ENCODE results near the gene ACSL5. TPM values are rescaled to one million over a fixed set of nuclear protein-coding genes. Genes with fewer than 3 reads are reported as not detected.
"Not testable (repeated sequence)": the region's sequence is repeated elsewhere in the genome, so short reads cannot be mapped to it uniquely, and the experiment has no call there.

ACSL5 gene
- total RNA-seq, 1 donor from 2014 or later = 0.64 TPM

- no peak for TF ChIP-seq CTCF (IDR thresholded peaks at IDR 0.05; ENCODE audit: unreplicated experiment)
- Mint-ChIP-seq H3K27ac (ENCODE audit: unreplicated experiment) (no peak overlapping the region), H3K4me3 (ENCODE audit: unreplicated experiment) (no peak overlapping the region), H3K9me3 (ENCODE audit: unreplicated experiment) (no peaks in the 10 kb centered on the region), H3K27me3 (ENCODE audit: unreplicated experiment) (no peaks in the 10 kb centered on the region), H3K36me3 (ENCODE audit: low read depth, unreplicated experiment) (no peaks in the 10 kb centered on the region), H3K4me1 (ENCODE audit: unreplicated experiment) (peaks cover 8% of the 10 kb centered on the region)
- no peak for DNase-seq (ENCODE audit: low spot score)
Measured at GRCh38 chr10:112395809-112396530, 22.1 kb downstream of the ACSL5 start.

- Mint-ChIP-seq H3K36me3 (ENCODE audit: low read depth, unreplicated experiment) (no peaks in the 10 kb centered on the region), H3K4me3 (ENCODE audit: unreplicated experiment) (no peak overlapping the region), H3K27me3 (ENCODE audit: unreplicated experiment) (no peaks in the 10 kb centered on the region), H3K9me3 (ENCODE audit: unreplicated experiment) (no peaks in the 10 kb centered on the region), H3K4me1 (ENCODE audit: unreplicated experiment) (peaks cover 8% of the 10 kb centered on the region), H3K27ac (ENCODE audit: unreplicated experiment) (no peak overlapping the region)
- TF ChIP-seq CTCF (IDR thresholded peaks at IDR 0.05; ENCODE audit: unreplicated experiment) = no peak
- DNase-seq (ENCODE audit: low spot score) = no peak
Measured at GRCh38 chr10:112397592-112397991, 23.7 kb downstream of the ACSL5 start.

DNA sequence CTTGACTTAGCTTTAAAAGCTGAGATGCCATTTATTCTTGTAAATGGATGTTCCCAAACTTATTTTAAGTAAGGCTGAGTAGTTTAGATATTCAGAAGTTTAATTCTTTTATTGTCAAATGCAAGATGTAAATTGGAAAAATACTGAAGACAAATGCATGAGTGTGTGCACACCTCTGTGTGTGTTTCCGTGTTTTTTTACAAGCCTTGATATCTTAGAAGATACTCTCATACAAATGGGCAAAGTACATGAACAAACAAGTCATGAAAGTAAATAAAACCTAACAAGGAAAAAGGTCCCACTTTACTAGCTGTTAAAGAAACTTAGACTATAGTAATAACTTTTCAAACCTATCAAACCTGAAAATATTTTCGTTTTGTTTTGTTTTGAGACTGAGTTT, 29.0 kb downstream of the ACSL5 start:
- H3K9me3 Mint-ChIP-seq (ENCODE audit: unreplicated experiment) = no peaks in the 10 kb centered on the region
- no peak for TF ChIP-seq CTCF (IDR thresholded peaks at IDR 0.05; ENCODE audit: unreplicated experiment)
- H3K27ac Mint-ChIP-seq (ENCODE audit: unreplicated experiment) = no peak overlapping the region
- H3K27me3 Mint-ChIP-seq (ENCODE audit: unreplicated experiment) = no peaks in the 10 kb centered on the region
- H3K4me1 Mint-ChIP-seq (ENCODE audit: unreplicated experiment) = no peaks in the 10 kb centered on the region
- no peak for DNase-seq (ENCODE audit: low spot score)
- H3K4me3 Mint-ChIP-seq (ENCODE audit: unreplicated experiment) = no peak overlapping the region
- H3K36me3 Mint-ChIP-seq (ENCODE audit: low read depth, unreplicated experiment) = no peaks in the 10 kb centered on the region

DNA sequence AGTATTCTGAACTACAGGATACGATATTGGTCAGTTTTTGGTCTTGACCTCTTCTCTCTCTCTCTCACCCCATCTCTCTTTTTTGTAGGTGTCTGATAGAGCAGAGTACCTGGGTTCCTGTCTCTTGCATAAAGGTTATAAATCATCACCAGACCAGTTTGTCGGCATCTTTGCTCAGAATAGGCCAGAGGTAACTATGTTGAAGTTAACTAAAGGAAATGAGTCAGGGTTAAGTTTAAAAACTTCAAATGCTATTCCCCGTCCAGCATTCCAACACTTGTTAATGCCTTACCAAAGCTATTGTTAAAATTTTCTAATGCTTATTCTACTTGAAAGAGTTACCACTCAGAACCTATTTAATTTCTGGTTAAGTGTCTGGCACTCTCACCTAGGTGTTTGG, 30.7 kb downstream of the ACSL5 start:
- no peak overlapping the region for H3K27ac Mint-ChIP-seq (ENCODE audit: unreplicated experiment)
- no peak for TF ChIP-seq CTCF (IDR thresholded peaks at IDR 0.05; ENCODE audit: unreplicated experiment)
- H3K4me1 Mint-ChIP-seq (ENCODE audit: unreplicated experiment) = no peaks in the 10 kb centered on the region
- no peaks in the 10 kb centered on the region for H3K9me3 Mint-ChIP-seq (ENCODE audit: unreplicated experiment)
- H3K27me3 Mint-ChIP-seq (ENCODE audit: unreplicated experiment) = no peaks in the 10 kb centered on the region
- no peak overlapping the region for H3K4me3 Mint-ChIP-seq (ENCODE audit: unreplicated experiment)
- no peak for DNase-seq (ENCODE audit: low spot score)
- H3K36me3 Mint-ChIP-seq (ENCODE audit: low read depth, unreplicated experiment) = no peaks in the 10 kb centered on the region

GRCh38 chr10:112406806-112407205, 32.9 kb downstream of the ACSL5 start:
- H3K4me3 Mint-ChIP-seq (ENCODE audit: unreplicated experiment); H3K27me3 Mint-ChIP-seq (ENCODE audit: unreplicated experiment); DNase-seq (ENCODE audit: low spot score); H3K4me1 Mint-ChIP-seq (ENCODE audit: unreplicated experiment); H3K27ac Mint-ChIP-seq (ENCODE audit: unreplicated experiment); H3K36me3 Mint-ChIP-seq (ENCODE audit: low read depth, unreplicated experiment); H3K9me3 Mint-ChIP-seq (ENCODE audit: unreplicated experiment): not testable (repeated sequence)
